ENCODE data around the gene SNX24.
"Not testable (repeated sequence)": the region's sequence is repeated elsewhere in the genome, so short reads cannot be mapped to it uniquely, and the experiment has no call there.

SNX24 gene

DNA sequence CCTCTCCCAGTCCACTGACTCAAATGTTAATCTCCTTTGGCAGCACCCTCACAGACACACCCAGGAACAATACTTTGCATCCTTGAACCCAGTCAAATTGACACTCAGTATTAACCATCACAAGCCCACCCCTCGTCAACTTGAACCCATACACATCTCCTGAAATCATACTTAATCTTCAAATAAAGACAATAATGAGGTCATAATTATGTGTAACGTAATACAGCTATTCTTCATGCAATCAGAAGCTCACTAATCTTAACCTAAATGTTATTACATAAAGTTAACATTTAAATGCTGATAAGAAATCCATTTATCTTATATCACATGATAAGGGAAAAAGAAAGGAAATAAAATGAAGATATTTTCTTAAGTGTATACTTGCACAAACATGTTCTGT, 125.9 kb downstream of the SNX24 start:
- DNase-seq: no peak

DNA sequence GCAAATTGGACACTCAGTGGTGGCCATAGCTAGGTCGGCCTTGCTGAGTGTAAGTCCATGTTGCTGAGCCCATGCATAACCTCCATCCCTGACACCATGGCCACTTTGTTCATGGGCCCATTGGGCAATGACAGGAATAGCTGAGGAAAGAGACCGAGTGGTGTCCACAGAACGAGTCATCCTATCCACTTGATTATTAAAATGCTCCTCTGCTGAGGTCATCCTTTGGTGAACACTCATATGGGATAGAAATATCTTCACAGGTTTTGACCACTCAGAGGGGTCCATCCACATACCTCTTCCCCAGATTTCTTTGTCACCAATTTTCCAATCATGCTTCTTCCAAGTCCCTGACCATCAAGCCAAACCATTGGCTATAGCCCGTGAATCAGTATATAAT, 127.5 kb downstream of the SNX24 start:
- DNase-seq: no peak

DNA sequence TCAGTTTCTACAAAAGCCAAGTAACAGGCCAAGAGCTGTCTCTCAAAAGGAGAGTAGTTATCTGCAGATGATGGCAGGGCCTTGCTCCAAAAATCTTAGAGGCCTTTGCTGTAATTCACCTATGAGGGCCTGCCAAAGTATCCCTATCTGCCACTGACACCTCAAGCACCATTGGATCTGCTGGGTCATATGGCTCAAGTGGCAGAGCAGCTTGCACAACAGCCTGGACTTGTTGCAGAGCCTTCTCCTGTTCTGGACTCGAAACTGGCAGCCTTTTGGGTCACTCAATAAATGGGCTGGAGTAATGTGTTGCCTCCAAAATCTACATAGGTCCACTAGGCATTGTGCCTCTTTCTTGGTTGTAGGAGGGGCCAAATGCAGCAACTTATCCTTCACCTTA, 128.3 kb downstream of the SNX24 start:
- DNase-seq: not testable (repeated sequence)

DNA sequence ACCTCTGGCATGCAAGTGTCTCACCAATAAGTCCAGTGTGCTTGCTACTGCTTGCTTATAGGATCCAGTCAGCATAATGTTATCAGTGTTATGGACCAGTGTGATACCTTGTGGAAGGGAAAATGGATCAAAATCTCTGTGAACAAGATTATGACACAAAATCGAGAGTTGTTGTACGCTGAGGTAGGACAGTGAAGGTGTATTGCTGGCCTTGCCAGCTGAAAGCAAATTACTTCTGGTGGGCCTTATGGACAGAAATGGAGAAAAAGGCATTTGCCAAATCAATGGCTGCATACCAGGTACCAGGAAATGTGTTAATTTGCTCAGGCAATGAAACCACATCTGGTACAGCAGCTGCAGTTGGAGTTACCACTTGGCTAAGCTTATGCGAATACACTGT, 128.8 kb downstream of the SNX24 start:
- DNase-seq: not testable (repeated sequence)

DNA sequence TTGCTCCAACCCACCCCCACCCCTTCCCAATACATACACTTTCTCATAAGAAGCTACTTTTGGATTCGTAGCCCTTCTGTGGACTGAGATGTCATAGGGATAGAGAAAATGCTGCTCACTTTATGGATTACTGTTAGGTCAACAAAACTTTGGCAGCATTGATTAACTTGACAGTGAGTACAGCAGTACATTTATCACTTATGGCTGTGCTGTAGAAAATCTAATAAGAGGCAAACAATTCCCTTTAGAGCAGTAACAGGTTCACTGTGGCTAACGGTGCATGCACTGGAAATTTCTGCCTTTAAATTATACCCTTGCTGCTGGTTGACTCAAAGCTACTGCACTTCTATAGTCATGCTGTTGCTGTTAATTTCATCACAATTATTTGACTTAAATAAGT, 131.9 kb downstream of the SNX24 start:
- no peak for DNase-seq

DNA sequence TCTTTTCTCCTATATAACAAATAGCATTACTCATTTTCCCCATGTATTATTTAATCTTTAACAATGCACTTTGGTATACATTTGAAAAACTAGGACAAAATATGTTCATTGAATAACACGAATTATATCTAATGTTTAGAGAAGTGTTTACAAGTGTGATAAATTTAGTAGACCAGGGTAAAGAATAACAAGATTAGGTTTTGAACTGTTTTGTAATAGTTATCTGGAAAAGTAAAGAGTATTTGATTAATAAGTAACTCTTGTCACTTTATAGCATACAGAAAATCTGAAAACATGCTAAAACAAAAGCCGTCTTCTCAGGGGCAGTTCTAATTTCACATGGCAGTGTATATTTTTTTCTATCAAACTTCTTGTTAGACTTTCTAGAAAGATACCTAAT, 132.7 kb downstream of the SNX24 start:
- no peak for DNase-seq

DNA sequence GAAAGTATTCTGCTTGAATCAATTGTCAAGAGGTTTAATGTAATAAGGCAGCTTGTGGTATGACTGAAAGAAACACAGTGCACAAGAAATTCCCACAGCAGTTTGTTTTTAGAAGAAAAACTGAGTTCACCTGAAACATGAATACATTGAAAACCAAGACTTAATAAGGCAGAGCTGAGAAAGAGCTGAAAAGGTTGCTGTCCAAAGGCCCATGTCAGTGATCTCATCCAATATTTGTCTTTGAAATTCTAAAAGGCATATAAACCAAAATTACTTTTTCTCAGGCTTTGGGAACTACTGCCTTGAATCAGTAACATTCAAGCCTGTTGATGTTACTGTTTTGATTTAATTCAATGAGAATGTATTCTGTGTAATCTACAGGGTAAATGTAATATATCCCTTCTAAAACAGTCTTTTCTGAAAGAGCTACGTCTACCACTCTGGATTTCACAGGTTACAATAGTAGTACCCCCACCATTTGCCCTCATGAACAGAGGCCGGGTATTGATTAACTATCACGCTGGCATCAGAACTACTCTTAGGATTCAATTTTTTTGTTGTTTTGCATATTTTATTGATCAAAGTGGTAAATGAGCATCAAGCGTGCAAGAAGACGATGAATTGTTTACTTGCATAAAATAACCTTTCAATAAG, 133.4 kb downstream of the SNX24 start:
- no peak for DNase-seq

DNA sequence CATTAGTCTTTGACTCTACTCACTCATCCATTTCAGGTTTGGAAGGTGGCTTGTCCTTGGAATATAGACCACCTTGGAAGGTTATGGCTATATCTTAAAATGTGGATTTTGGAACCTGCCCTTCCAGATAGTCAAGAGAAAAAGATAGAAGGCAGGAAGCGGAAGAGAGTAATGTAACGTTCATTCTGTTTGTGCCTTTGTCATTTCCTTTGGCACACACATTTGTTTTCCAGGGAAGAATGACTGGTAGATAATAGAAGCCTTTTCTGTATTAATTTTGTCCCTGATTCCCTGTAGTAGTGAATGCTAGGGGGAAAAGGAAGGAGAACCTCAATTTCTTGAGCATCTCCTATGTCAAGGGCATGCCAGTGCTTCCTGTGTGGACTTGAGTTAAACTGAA, 136.4 kb downstream of the SNX24 start:
- no peak for DNase-seq

DNA sequence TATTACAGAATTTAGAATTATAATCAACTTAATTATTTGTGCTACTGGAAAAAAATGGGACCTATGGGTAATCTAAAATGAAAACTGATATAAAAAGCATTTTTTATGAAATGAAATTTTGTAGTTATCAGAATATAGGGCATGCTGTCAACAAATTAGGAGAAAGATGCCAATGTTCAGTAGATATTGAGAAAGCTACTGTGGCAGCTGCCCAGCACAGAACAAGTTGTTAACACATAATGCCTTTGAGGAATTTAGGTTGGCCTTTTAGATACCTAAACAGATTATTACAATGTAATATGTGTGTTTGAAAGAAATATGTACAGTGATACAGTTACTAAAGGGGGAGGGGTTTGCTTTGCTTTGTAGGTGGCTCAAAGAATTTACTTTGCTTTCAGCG, 137.0 kb downstream of the SNX24 start:
- no peak for DNase-seq

DNA sequence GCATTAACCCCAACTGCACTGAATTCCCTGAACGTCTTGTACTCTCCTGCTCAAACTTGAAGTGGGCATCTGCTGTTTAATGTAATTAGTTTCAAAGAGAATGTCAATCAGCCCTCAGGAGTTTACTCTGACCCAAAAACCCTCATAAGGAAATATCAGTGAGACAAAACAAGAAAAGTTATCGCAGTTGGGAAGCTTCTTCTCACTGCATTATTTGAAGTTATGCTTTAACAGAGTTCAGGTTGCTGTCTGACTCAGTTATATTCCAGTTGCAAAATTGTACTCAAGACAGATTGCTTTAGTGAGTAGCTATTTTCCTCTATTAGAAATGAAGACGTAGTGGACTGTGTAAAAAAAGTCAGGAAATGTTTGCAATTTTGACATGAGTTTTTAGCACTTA, 139.0 kb downstream of the SNX24 start:
- DNase-seq: no peak

DNA sequence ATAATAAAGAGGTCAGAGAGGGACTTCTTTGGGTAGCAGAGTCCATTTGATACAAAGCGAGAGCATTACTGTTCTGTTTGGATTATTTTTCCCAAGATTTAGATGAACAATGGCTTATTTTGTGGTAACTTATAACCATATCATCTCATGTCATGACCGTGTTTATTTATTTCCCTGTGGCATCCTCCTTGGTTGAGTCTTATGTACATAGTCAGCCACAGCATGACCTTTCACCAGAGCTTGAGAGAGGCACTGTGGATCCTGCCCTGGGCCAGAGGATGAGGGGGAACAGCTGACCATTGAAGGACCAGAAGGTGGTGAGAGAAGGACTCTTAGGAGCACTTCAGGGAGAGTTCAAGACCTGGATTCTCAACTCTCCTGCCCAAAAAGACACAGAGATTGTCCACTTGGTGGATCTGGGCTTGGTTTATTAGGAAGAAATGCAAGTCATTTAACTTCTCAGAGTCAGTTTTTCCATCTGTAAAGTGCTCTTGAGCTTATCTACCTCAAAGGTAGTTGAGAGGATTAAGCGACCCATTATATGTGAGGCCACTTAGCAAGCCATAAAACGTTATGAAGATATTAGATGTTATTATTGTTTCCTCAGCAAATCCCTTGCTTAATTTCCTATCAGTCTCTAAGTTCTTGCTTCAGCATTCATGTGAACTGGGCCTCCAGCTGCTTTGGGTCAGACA, 139.7 kb downstream of the SNX24 start:
- DNase-seq: no peak

DNA sequence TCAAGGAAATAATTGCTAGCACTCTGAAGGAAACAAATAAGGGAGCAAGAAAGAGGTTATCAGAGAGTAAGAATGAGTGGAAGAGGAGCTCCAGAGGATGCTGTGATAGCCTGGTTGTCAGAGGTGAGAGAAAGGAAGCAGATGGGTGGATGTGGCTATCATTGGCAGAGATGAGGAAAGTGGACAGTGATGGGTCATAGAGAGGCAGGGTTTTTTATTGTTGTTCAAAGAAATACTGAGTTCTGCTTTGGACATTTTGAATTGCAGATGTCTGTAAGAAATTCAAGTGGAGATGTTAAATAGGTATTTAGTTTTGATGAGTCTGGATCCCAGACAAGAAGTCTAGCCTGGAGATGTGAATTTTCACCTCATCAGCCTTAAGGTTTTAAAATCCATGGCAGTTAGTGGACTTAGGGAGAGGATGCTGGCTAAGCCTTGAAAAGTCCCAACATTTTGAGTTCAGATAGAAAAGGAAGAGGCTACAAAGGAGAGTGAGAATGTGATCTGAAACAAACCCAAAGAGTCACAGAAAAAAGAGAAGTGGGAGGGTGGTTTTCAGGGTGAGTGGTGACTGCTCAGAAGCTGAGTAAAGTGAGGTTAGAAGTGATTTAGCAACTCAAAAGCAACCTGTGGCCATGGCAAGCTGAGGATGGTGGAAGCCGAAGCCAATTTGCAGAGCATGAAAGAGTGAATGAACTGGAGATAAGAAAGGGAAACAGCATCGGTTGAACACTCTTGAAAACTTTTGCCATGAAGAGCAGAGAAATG, 140.7 kb downstream of the SNX24 start:
- DNase-seq: no peak

DNA sequence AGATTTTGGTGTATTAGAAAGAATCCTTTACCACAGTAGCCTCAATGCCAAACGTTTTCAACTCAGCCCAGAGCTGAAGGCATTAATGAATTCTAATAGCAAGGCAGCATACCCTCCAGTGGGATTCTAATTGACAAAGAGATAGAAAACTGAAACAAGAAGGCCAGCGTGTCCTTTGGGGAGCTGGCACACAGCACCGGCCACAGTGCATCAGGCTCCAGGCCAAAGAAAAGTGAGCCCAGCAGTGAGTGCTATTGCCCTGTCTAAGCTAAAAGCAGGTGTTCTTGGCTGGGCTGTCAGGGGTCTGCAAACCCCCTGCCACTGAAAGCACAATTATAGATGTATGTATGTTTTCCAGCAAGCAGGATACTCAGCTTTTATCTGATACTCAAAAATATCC, 150.7 kb downstream of the SNX24 start:
- DNase-seq: no peak

DNA sequence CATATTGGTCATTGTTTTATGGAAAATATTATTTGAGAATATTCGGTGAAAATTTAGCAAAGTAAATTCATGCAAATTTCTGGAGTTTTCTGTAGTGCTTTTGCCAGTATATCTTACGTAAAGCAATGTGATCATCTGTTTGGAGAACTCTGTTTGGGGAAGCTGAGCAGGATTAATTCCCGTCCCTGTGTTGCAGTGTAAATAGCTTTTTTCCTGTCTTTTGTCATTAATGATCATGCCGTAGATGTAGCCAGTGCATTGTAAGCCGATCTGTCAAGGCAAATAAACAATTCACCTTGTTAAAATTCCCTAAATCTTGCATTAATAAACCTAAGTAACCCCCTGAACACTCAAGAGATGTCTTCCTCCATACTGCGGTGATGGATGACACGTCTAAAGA, 151.9 kb downstream of the SNX24 start:
- no peak for DNase-seq

DNA sequence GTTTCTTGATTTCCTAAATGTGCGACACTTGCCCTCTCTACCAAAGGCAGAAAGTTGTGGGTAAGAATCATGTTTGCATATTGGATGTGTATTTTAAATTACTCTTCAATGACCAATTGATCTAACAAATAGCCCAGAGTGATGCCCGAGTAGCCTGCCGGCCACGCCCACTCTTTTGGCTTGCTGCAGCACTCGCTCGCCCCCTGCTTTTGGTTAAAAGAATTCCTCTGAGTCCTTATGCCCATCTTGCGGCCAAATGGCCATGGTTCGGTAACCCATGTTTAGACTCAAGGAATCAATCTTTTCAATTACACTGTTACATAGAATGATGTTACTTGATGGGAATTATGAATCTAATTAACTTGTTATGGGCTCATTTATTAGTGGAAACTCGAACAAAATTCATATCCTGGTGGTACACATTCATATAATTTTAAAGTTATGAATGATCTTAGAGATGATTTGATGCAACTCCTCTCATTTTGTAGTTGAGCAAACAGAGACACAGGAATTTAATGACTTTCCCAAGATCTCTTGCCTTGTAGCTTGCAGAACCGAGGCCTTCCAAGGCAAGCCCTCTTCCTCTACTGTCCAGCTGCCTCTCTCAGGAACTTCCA, 154.6 kb downstream of the SNX24 start:
- DNase-seq: no peak

DNA sequence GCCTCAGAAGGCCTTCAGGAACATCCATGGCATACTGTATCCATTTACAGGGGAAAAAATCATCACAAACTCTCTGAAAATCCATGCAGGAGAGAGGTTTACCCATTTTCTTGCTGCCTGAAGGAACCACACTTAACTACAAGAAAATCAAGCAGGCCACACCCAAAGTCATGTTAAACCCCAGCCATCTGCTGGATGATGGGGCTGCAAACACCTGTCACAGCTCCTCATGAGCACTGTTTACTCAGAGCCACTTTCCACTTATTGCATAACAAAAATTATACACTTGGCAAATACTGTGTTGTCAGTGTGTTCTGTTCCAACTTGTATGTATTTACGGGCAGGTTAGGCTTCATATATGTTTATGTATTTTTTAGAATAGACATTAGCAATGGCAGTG, 155.3 kb downstream of the SNX24 start:
- DNase-seq: peak; percentile 33

DNA sequence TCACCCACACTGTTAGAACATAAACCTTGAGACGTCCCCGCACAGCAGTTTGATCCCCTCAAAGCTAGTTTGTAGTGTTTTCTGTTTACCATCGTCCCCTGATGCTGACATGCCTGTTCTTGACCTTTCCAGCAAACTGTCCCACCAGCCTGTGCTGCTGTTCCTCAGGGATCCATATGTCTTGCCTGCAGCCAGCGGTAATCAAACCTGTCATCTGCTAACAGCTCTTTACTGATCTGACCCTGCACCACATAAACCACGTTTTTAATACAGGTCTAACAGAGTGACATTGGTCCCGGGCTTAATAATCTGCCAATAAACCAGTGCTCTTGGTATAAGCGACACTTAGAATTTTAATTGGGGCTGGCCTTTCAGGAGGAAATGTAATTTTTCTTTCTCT, 156.4 kb downstream of the SNX24 start:
- no peak for DNase-seq

DNA sequence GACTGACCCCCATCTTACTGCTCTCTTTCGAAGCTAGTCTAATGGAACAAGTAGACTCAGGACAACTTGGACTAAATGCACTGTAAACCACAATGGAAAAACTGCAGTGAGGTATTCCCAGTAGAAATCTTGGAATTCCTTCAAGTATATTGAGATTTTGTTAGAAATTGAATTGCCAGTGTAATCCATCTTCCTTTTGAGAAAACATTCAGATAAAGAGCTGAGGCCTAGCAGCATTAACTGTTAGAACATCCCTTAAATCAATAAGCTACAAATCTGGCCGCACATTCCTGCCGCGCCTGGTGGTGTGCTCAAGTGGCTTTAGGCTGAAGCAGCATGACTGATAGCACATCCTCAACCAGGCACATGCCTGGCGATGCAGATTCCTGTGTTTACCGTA, 161.8 kb downstream of the SNX24 start:
- DNase-seq: peak; percentile 35

DNA sequence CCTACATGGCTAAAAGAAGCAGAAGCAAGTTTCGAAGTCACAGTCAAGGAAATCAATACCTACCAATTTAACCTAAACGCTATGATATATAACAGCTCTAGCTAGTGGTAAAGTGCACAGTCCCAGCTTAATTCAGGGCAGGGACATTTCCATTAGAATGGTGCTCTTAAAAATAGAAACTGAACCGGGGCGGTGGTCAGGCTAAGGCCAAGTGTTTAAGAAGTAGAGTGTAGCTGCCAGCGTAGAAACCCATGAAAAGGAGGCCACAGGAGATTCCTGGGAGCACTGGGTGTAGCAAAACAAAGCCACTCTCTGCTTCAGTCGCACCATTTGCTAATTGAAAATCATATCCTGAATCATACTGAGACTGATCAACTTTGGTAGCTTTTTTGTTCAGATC, 162.3 kb downstream of the SNX24 start:
- no peak for DNase-seq

DNA sequence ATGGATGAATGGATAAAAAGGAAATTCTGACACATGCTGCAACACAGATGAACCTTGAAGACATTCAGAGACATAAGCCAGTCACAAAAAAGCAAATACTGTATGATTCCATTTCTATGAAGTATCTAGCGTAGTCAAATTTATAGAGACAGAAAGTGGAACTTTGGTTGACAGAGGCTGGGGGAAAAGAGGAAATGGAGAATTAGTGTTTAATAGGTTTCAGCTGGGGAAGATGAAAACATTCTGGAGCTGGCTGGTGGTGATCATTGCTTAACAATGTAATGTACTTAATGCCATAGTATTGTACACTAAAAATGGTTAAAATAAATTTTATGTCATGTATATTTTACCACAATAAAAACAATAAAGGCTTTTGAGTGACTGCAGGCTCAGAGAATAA, 166.9 kb downstream of the SNX24 start:
- DNase-seq: no peak

DNA sequence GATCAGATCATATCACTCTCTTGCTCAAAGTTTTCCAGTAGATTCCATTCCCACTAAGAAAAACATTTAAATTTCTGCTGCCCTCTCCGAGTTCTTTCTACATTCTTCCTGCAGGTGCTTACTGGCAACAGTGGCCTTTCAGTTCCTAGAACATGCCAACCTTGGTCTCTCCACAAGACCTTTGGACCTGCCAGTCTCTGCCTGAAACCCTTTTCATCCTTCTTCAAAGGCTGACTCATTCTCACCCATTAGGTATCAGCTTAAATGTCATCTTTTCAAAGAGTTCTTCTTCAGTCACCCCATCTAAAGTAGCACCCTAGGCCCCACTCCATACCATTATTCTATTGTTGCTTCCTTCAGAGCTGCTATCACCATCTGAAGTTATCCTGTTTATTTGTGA, 169.3 kb downstream of the SNX24 start:
- DNase-seq: no peak

DNA sequence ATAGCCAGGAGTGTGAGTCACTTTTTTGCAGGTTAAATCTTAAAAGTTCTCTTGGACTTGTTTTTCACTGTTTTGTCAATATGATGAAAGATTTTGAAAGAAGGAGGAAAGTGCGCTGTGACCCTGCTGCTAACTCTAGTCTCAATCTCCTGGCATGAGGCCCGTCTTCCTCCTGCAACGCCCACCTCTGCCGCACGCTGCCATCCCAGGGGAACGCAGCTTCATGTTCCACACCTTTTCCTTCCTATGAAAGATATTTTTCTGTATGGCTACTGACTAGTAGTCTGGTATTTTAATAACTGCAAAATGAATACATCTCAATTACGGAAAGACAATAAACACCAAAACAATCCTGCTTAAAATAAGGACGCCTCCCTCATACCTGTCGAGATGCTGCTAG, 182.8 kb downstream of the SNX24 start:
- no peak for DNase-seq

DNA sequence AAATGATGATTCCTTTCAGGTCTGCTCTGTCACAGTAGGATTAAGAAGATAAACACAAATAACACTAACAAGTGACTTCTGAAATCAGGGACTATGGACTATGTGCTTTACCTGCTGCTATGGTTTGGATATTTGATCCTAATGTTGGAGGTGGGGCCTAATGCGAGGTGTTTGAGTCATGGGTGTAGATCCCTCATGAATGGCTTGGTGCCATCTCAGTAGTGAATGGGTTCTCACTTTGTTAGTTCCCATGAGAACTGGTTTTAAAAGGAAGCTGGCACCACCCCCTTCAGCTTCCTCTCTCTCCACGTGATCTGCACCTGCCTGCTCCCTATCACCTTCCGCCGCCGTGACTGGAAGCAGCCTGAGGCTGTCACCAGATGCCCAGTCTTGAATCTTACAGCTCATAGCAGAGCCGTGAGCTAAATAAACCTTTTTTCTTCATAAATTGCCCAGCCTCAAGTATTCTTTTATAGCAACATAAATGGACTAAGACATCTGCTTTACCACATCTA, 187.8 kb downstream of the SNX24 start:
- DNase-seq: no peak

Data from NCI-H187 treated with DMSO at 0.1 percent for 48 hours (cell line).